IMR-90 (cell line): ENCODE measurements around the gene ANKRD9. TPM values are rescaled to one million over a fixed set of nuclear protein-coding genes. Genes with fewer than 3 reads are reported as not detected.

Experiments used
- ATAC-seq: fragments of 200-7000 bp; cut with Tn5 transposase; 2 replicates; pipeline ENCODE4 v1.9.1; 2020; ENCODE audit warnings: low read depth, mild to moderate bottlenecking, moderate library complexity
- BruUV-seq: library from RNA; stranded (reverse); fragments of 400-500 nt; replicated peaks from 2 replicates; lab custom pipeline; 2021; lab: Mats Ljungman, UMichigan
- CTCF ChIA-PET: fragments of 300-600 bp; formaldehyde crosslinking; extraction: SDS; loops from one replicate; lab custom pipeline; 2021; ENCODE audit warnings: antibody characterized with exemption; lab: Yijun Ruan, JAX
- POLR2A ChIA-PET: fragments of 300-600 bp; sonication (Branson Sonifier 250); formaldehyde crosslinking; loops from one replicate; lab custom pipeline; 2022; ENCODE audit warnings: antibody characterized with exemption; ENCODE audit not compliant: unreplicated experiment; lab: Charles Lee
- DNase-seq: peaks from one replicate; pipeline ENCODE4 v3.0.0; 2013
- H2AFZ ChIP-seq: replicated peaks from 2 replicates; pipeline ENCODE3; 2013; ENCODE audit warnings: low read length, mild to moderate bottlenecking; ENCODE audit not compliant: poor library complexity
- H2AK5ac ChIP-seq: 2 replicates; pipeline ENCODE4 v1.6.1; 2013; ENCODE audit warnings: low read depth, low read length, inconsistent platforms
- H2AK9ac ChIP-seq: replicated peaks from 2 replicates; pipeline ENCODE3; 2013; ENCODE audit warnings: mild to moderate bottlenecking, low read depth, low read length, moderate library complexity; ENCODE audit not compliant: poor library complexity
- H2BK120ac ChIP-seq: 2 replicates; pipeline ENCODE4 v1.6.1; 2013; ENCODE audit warnings: low read depth, low read length, inconsistent platforms
- H2BK15ac ChIP-seq: 3 replicates; pipeline ENCODE4 v1.6.1; 2013; ENCODE audit warnings: low read depth, low read length, inconsistent platforms
- H2BK20ac ChIP-seq: 2 replicates; pipeline ENCODE4 v1.6.1; 2013; ENCODE audit warnings: low read depth, mild to moderate bottlenecking, inconsistent platforms, low read length, moderate library complexity
- H2BK5ac ChIP-seq: 2 replicates; pipeline ENCODE4 v1.6.1; 2013; ENCODE audit warnings: mild to moderate bottlenecking, low read depth, low read length, inconsistent platforms; ENCODE audit not compliant: poor library complexity, severe bottlenecking
- H3K14ac ChIP-seq: replicated peaks from 2 replicates; pipeline ENCODE4 v1.6.1; 2013; ENCODE audit warnings: low read depth, low read length, inconsistent platforms
- H3K18ac ChIP-seq: 2 replicates; pipeline ENCODE4 v1.6.1; 2013; ENCODE audit warnings: low read depth, low read length, control low read depth
- H3K23ac ChIP-seq: 2 replicates; pipeline ENCODE4 v1.6.1; 2013; ENCODE audit warnings: low read depth, low read length, inconsistent platforms
- H3K27ac ChIP-seq: 2 replicates; pipeline ENCODE4 v1.5.1; 2013; ENCODE audit warnings: mild to moderate bottlenecking, control low read depth, low read length; ENCODE audit not compliant: insufficient read depth
- H3K27me3 ChIP-seq: 2 replicates; pipeline ENCODE4 v1.6.1; 2013; ENCODE audit warnings: low read length; ENCODE audit not compliant: control insufficient read depth, insufficient read depth
- H3K36me3 ChIP-seq: 2 replicates; pipeline ENCODE4 v1.6.1; 2013; ENCODE audit warnings: low read length, mixed read lengths; ENCODE audit not compliant: control insufficient read depth, insufficient read depth
- H3K4ac ChIP-seq: 2 replicates; pipeline ENCODE4 v1.6.1; 2013; ENCODE audit warnings: low read depth, low read length, inconsistent platforms
- H3K4me1 ChIP-seq: 2 replicates; pipeline ENCODE4 v1.6.1; 2013; ENCODE audit warnings: low read length, mixed read lengths; ENCODE audit not compliant: control insufficient read depth, insufficient read depth
- H3K4me2 ChIP-seq: 2 replicates; pipeline ENCODE4 v1.6.1; 2013; ENCODE audit warnings: low read depth, mild to moderate bottlenecking, control low read depth, low read length, moderate library complexity
- H3K4me3 ChIP-seq: 2 replicates; pipeline ENCODE4 v1.5.1; 2013; ENCODE audit warnings: low read depth, mild to moderate bottlenecking, control low read depth, low read length, moderate library complexity; ENCODE audit not compliant: insufficient read depth
- H3K56ac ChIP-seq: 2 replicates; pipeline ENCODE4 v1.6.1; 2013; ENCODE audit warnings: low read length, inconsistent platforms; ENCODE audit not compliant: insufficient read depth; ENCODE audit errors: extremely low read depth
- H3K79me1 ChIP-seq, 2 experiments: 2 replicates each; pipeline ENCODE4 v1.6.1; 2013; ENCODE audit warnings: low read length in 2 of 2, inconsistent platforms in 1 of 2, low read depth in 1 of 2
- H3K9ac ChIP-seq: 2 replicates; pipeline ENCODE4 v1.6.1; 2013; ENCODE audit warnings: low read depth, low read length, control low read depth
- H3K9me1 ChIP-seq: 2 replicates; pipeline ENCODE4 v1.6.1; 2013; ENCODE audit warnings: low read length, inconsistent platforms; ENCODE audit not compliant: insufficient read depth
- H3K9me3 ChIP-seq: 2 replicates; pipeline ENCODE4 v1.6.1; 2013; ENCODE audit warnings: low read length; ENCODE audit not compliant: control insufficient read depth, insufficient read depth
- H4K20me1 ChIP-seq: 2 replicates; pipeline ENCODE4 v1.6.1; 2013; ENCODE audit warnings: low read length, inconsistent platforms; ENCODE audit not compliant: insufficient read depth
- H4K5ac ChIP-seq: 2 replicates; pipeline ENCODE4 v1.6.1; 2013; ENCODE audit warnings: mild to moderate bottlenecking, low read depth, low read length, control low read depth
- H4K8ac ChIP-seq, 2 experiments: 2 replicates each; pipeline ENCODE4 v1.6.1; 2013; ENCODE audit warnings: low read depth in 2 of 2, low read length in 2 of 2, control low read depth in 1 of 2, inconsistent platforms in 1 of 2
- H4K91ac ChIP-seq: 2 replicates; pipeline ENCODE4 v1.6.1; 2013; ENCODE audit warnings: low read depth, low read length, inconsistent platforms; ENCODE audit not compliant: insufficient read depth
- BHLHE40 ChIP-seq: fragments of 150-350 bp; IDR thresholded peaks from 2 replicates; pipeline ENCODE4 v1.6.1; 2016; ENCODE audit warnings: mild to moderate bottlenecking, low read depth, low read length
- CEBPB ChIP-seq: IDR thresholded peaks from 2 replicates; pipeline ENCODE4 v1.6.1; 2012; ENCODE audit warnings: low read depth, low read length, improper control_type of control experiment
- CHD1 ChIP-seq: IDR thresholded peaks from 2 replicates; pipeline ENCODE4 v1.6.1; 2012; ENCODE audit warnings: low read depth, low read length, improper control_type of control experiment
- FOS ChIP-seq: fragments of 150-350 bp; IDR thresholded peaks from 2 replicates; pipeline ENCODE4 v1.6.1; 2016; ENCODE audit warnings: low read depth, low read length
- NFE2L2 ChIP-seq: fragments of 150-350 bp; IDR thresholded peaks from 2 replicates; pipeline ENCODE4 v1.6.1; 2016; ENCODE audit warnings: low read depth, mild to moderate bottlenecking, low read length
- POLR2A ChIP-seq: IDR thresholded peaks from 2 replicates; pipeline ENCODE4 v1.6.1; 2012; ENCODE audit warnings: mild to moderate bottlenecking, low read depth, low read length
- RCOR1 ChIP-seq: IDR thresholded peaks from 2 replicates; pipeline ENCODE4 v1.6.1; 2012; ENCODE audit warnings: mild to moderate bottlenecking, low read length, improper control_type of control experiment; ENCODE audit not compliant: insufficient replicate concordance
- RFX5 ChIP-seq: IDR thresholded peaks from 2 replicates; pipeline ENCODE4 v1.8.0; 2012; ENCODE audit warnings: low read depth, mild to moderate bottlenecking, low read length, moderate library complexity
- SMC3 ChIP-seq: fragments of 150-350 bp; IDR thresholded peaks from 2 replicates; pipeline ENCODE4 v1.6.1; 2016; ENCODE audit warnings: low read depth, mild to moderate bottlenecking, antibody characterized with exemption, low read length, moderate library complexity
- WGBS, 2 experiments: methylation state at CpG; one replicate each; pipeline versions ENCODE4 v1.1.5 to v1.1.7; 2013; ENCODE audit warnings: missing lambda C conversion rate in 2 of 2; ENCODE audit not compliant: insufficient read length in 1 of 2; ENCODE audit errors: extremely low coverage in 2 of 2; 5-methylcytosine and 5-hydroxymethylcytosine counted together
- dilution Hi-C: fragments of 300-500 bp; cut with HindIII; formaldehyde crosslinking; loops from one replicate; pipeline ENCODE4 v1.14.3; 2018; ENCODE audit warnings: low sequenced_read_pairs; ENCODE audit not compliant: unreplicated experiment
- in situ Hi-C: fragments of 300-500 bp; cut with MboI; formaldehyde crosslinking; loops from 3 replicates; pipeline ENCODE4 v1.14.3; 2019; ENCODE audit warnings: low sequenced_read_pairs, inconsistent platforms, mixed read lengths
- intact Hi-C: fragments of 100-400 bp; cut with micrococcal nuclease; formaldehyde crosslinking; loops from 2 replicates; pipeline ENCODE4 v1.10.0; 2022
- polyA plus RNA-seq, 3 experiments: library from polyadenylated mRNA; depleted of rRNA; stranded (reverse); fragments of >200 nt; gene quantifications; 2 replicates each; pipeline ENCODE4 v1.2.3, GENCODE V29; 2012; ENCODE audit warnings: low replicate concordance in 1 of 3
- total RNA-seq: library from RNA; depleted of rRNA; stranded (reverse); fragments of >200 nt; gene quantifications from 2 replicates; pipeline ENCODE4 v1.2.3, GENCODE V29; 2012
- TF ChIP-seq, protein P1 (sequence below): fragments of 150-350 bp; IDR thresholded peaks from 2 replicates; pipeline ENCODE4 v1.6.1; 2016; ENCODE audit warnings: low read depth, mild to moderate bottlenecking, low read length, moderate library complexity, borderline replicate concordance
- TF ChIP-seq, protein P2 (sequence below): conservative IDR thresholded peaks from 2 replicates; pipeline ENCODE4 v1.5.1; 2012; ENCODE audit warnings: mild to moderate bottlenecking, low read depth, low read length, improper control_type of control experiment

ANKRD9 gene
- total and polyA plus RNA-seq, 2 of the 4 experiments (the other 2 are of a cell fraction), result 3.9 to 15.7 TPM

DNA sequence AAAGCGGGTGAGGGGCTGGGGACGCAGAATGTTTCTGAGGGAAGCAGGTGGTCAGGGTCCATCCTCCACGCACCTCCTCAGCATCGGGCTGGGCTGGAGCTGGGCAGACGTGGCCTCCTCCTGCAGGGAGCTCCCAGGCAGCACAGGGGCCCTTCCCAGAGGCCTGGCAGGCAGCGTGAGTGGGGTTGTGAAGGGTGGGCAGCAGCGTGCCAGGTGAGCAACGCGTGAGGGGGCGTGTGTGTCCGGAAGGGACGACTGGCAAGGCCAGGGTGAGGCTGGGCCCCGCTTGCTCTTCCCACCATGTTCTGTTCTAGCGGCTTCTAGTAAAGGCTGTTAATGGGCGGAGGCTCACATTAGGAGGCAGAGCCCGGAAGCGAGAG, 17.1 kb downstream of the ANKRD9 start:
- ATAC-seq, result no peak
- Histone ChIP-seq H3K23ac (no peak overlapping the region), H2AK9ac (no peak overlapping the region), H2BK5ac (no peak overlapping the region), H3K36me3 (peaks cover 6% of the 10 kb centered on the region; the same call in 1 of the 2 replicates), H3K9me3 (no peaks in the 10 kb centered on the region), H2BK20ac (no peak overlapping the region), H3K14ac (no peak overlapping the region), H3K4me1 (no peaks in the 10 kb centered on the region), H3K27me3 (no peaks in the 10 kb centered on the region), H2BK15ac (no peak overlapping the region), H2AK5ac (no peak overlapping the region), H3K4me2 (no peak overlapping the region), H2AFZ (no peak overlapping the region), H3K9me1 (no peaks in the 10 kb centered on the region), H4K20me1 (peaks cover 3% of the 10 kb centered on the region), H3K4me3 (no peak overlapping the region), H3K9ac (no peak overlapping the region), H4K91ac (no peak overlapping the region), H3K4ac (no peak overlapping the region), H3K56ac (no peak overlapping the region), H4K5ac (no peak overlapping the region), H4K8ac (no peak overlapping the region), H3K18ac (no peak overlapping the region), H3K27ac (no peak overlapping the region), H2BK120ac (no peak overlapping the region), H3K79me1 (no peaks in the 10 kb centered on the region)
- DNase-seq, result no peak
- no peak for TF ChIP-seq FOS
- TF ChIP-seq, protein P1, sequence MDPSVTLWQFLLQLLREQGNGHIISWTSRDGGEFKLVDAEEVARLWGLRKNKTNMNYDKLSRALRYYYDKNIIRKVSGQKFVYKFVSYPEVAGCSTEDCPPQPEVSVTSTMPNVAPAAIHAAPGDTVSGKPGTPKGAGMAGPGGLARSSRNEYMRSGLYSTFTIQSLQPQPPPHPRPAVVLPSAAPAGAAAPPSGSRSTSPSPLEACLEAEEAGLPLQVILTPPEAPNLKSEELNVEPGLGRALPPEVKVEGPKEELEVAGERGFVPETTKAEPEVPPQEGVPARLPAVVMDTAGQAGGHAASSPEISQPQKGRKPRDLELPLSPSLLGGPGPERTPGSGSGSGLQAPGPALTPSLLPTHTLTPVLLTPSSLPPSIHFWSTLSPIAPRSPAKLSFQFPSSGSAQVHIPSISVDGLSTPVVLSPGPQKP, result no peak
- TF ChIP-seq POLR2A, result no peak
- no peak for TF ChIP-seq RFX5
- TF ChIP-seq CHD1, result no peak
- TF ChIP-seq NFE2L2, result no peak
- TF ChIP-seq RCOR1, result no peak
- TF ChIP-seq, protein P2, sequence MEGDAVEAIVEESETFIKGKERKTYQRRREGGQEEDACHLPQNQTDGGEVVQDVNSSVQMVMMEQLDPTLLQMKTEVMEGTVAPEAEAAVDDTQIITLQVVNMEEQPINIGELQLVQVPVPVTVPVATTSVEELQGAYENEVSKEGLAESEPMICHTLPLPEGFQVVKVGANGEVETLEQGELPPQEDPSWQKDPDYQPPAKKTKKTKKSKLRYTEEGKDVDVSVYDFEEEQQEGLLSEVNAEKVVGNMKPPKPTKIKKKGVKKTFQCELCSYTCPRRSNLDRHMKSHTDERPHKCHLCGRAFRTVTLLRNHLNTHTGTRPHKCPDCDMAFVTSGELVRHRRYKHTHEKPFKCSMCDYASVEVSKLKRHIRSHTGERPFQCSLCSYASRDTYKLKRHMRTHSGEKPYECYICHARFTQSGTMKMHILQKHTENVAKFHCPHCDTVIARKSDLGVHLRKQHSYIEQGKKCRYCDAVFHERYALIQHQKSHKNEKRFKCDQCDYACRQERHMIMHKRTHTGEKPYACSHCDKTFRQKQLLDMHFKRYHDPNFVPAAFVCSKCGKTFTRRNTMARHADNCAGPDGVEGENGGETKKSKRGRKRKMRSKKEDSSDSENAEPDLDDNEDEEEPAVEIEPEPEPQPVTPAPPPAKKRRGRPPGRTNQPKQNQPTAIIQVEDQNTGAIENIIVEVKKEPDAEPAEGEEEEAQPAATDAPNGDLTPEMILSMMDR, result no peak
- TF ChIP-seq BHLHE40, result no peak
- TF ChIP-seq SMC3, result no peak
- no peak for TF ChIP-seq CEBPB
- CTCF ChIA-PET, result no interaction called here
- intact Hi-C loops, result no loop called here
- no TSS peak for BruUV-seq
- POLR2A ChIA-PET, result no interaction called here
- WGBS, 2 experiments, result 89% methylated on average over 5 of the region's 17 CpGs; no CpG with 5 or more reads in 1 of the 2 experiments
- in situ Hi-C loops, result no loop called here
- dilution Hi-C loops, result no loop called here
